IMR-90 (cell line): ENCODE data around the gene PKDCC. TPM values are rescaled to one million over a fixed set of nuclear protein-coding genes. Genes with fewer than 3 reads are reported as not detected.

Experiments
- ATAC-seq: fragments of 200-7000 bp; cut with Tn5 transposase; 2 replicates; pipeline ENCODE4 v1.9.1; 2020; ENCODE audit warnings: low read depth, mild to moderate bottlenecking, moderate library complexity
- BruUV-seq: library from RNA; stranded (reverse); fragments of 400-500 nt; replicated peaks from 2 replicates; lab custom pipeline; 2021; lab: Mats Ljungman, UMichigan
- CTCF ChIA-PET: fragments of 300-600 bp; formaldehyde crosslinking; extraction: SDS; loops from one replicate; lab custom pipeline; 2021; ENCODE audit warnings: antibody characterized with exemption; lab: Yijun Ruan, JAX
- POLR2A ChIA-PET: fragments of 300-600 bp; sonication (Branson Sonifier 250); formaldehyde crosslinking; loops from one replicate; lab custom pipeline; 2022; ENCODE audit warnings: antibody characterized with exemption; ENCODE audit not compliant: unreplicated experiment; lab: Charles Lee
- DNase-seq: peaks from one replicate; pipeline ENCODE4 v3.0.0; 2013
- H2AFZ ChIP-seq: replicated peaks from 2 replicates; pipeline ENCODE3; 2013; ENCODE audit warnings: low read length, mild to moderate bottlenecking; ENCODE audit not compliant: poor library complexity
- H2AK5ac ChIP-seq: 2 replicates; pipeline ENCODE4 v1.6.1; 2013; ENCODE audit warnings: low read depth, low read length, inconsistent platforms
- H2AK9ac ChIP-seq: replicated peaks from 2 replicates; pipeline ENCODE3; 2013; ENCODE audit warnings: mild to moderate bottlenecking, low read depth, low read length, moderate library complexity; ENCODE audit not compliant: poor library complexity
- H2BK120ac ChIP-seq: 2 replicates; pipeline ENCODE4 v1.6.1; 2013; ENCODE audit warnings: low read depth, low read length, inconsistent platforms
- H2BK15ac ChIP-seq: 3 replicates; pipeline ENCODE4 v1.6.1; 2013; ENCODE audit warnings: low read depth, low read length, inconsistent platforms
- H2BK20ac ChIP-seq: 2 replicates; pipeline ENCODE4 v1.6.1; 2013; ENCODE audit warnings: low read depth, mild to moderate bottlenecking, inconsistent platforms, low read length, moderate library complexity
- H2BK5ac ChIP-seq: 2 replicates; pipeline ENCODE4 v1.6.1; 2013; ENCODE audit warnings: mild to moderate bottlenecking, low read depth, low read length, inconsistent platforms; ENCODE audit not compliant: poor library complexity, severe bottlenecking
- H3K14ac ChIP-seq: replicated peaks from 2 replicates; pipeline ENCODE4 v1.6.1; 2013; ENCODE audit warnings: low read depth, low read length, inconsistent platforms
- H3K18ac ChIP-seq: 2 replicates; pipeline ENCODE4 v1.6.1; 2013; ENCODE audit warnings: low read depth, low read length, control low read depth
- H3K23ac ChIP-seq: 2 replicates; pipeline ENCODE4 v1.6.1; 2013; ENCODE audit warnings: low read depth, low read length, inconsistent platforms
- H3K27ac ChIP-seq: 2 replicates; pipeline ENCODE4 v1.5.1; 2013; ENCODE audit warnings: mild to moderate bottlenecking, control low read depth, low read length; ENCODE audit not compliant: insufficient read depth
- H3K27me3 ChIP-seq: 2 replicates; pipeline ENCODE4 v1.6.1; 2013; ENCODE audit warnings: low read length; ENCODE audit not compliant: control insufficient read depth, insufficient read depth
- H3K36me3 ChIP-seq: 2 replicates; pipeline ENCODE4 v1.6.1; 2013; ENCODE audit warnings: low read length, mixed read lengths; ENCODE audit not compliant: control insufficient read depth, insufficient read depth
- H3K4ac ChIP-seq: 2 replicates; pipeline ENCODE4 v1.6.1; 2013; ENCODE audit warnings: low read depth, low read length, inconsistent platforms
- H3K4me1 ChIP-seq: 2 replicates; pipeline ENCODE4 v1.6.1; 2013; ENCODE audit warnings: low read length, mixed read lengths; ENCODE audit not compliant: control insufficient read depth, insufficient read depth
- H3K4me2 ChIP-seq: 2 replicates; pipeline ENCODE4 v1.6.1; 2013; ENCODE audit warnings: low read depth, mild to moderate bottlenecking, control low read depth, low read length, moderate library complexity
- H3K4me3 ChIP-seq: 2 replicates; pipeline ENCODE4 v1.5.1; 2013; ENCODE audit warnings: low read depth, mild to moderate bottlenecking, control low read depth, low read length, moderate library complexity; ENCODE audit not compliant: insufficient read depth
- H3K56ac ChIP-seq: 2 replicates; pipeline ENCODE4 v1.6.1; 2013; ENCODE audit warnings: low read length, inconsistent platforms; ENCODE audit not compliant: insufficient read depth; ENCODE audit errors: extremely low read depth
- H3K79me1 ChIP-seq, 2 experiments: 2 replicates each; pipeline ENCODE4 v1.6.1; 2013; ENCODE audit warnings: low read length in 2 of 2, inconsistent platforms in 1 of 2, low read depth in 1 of 2
- H3K9ac ChIP-seq: 2 replicates; pipeline ENCODE4 v1.6.1; 2013; ENCODE audit warnings: low read depth, low read length, control low read depth
- H3K9me1 ChIP-seq: 2 replicates; pipeline ENCODE4 v1.6.1; 2013; ENCODE audit warnings: low read length, inconsistent platforms; ENCODE audit not compliant: insufficient read depth
- H3K9me3 ChIP-seq: 2 replicates; pipeline ENCODE4 v1.6.1; 2013; ENCODE audit warnings: low read length; ENCODE audit not compliant: control insufficient read depth, insufficient read depth
- H4K20me1 ChIP-seq: 2 replicates; pipeline ENCODE4 v1.6.1; 2013; ENCODE audit warnings: low read length, inconsistent platforms; ENCODE audit not compliant: insufficient read depth
- H4K5ac ChIP-seq: 2 replicates; pipeline ENCODE4 v1.6.1; 2013; ENCODE audit warnings: mild to moderate bottlenecking, low read depth, low read length, control low read depth
- H4K8ac ChIP-seq, 2 experiments: 2 replicates each; pipeline ENCODE4 v1.6.1; 2013; ENCODE audit warnings: low read depth in 2 of 2, low read length in 2 of 2, control low read depth in 1 of 2, inconsistent platforms in 1 of 2
- H4K91ac ChIP-seq: 2 replicates; pipeline ENCODE4 v1.6.1; 2013; ENCODE audit warnings: low read depth, low read length, inconsistent platforms; ENCODE audit not compliant: insufficient read depth
- BHLHE40 ChIP-seq: fragments of 150-350 bp; IDR thresholded peaks from 2 replicates; pipeline ENCODE4 v1.6.1; 2016; ENCODE audit warnings: mild to moderate bottlenecking, low read depth, low read length
- CEBPB ChIP-seq: IDR thresholded peaks from 2 replicates; pipeline ENCODE4 v1.6.1; 2012; ENCODE audit warnings: low read depth, low read length, improper control_type of control experiment
- CHD1 ChIP-seq: IDR thresholded peaks from 2 replicates; pipeline ENCODE4 v1.6.1; 2012; ENCODE audit warnings: low read depth, low read length, improper control_type of control experiment
- FOS ChIP-seq: fragments of 150-350 bp; IDR thresholded peaks from 2 replicates; pipeline ENCODE4 v1.6.1; 2016; ENCODE audit warnings: low read depth, low read length
- MAFK ChIP-seq: IDR thresholded peaks from 2 replicates; pipeline ENCODE4 v1.6.1; 2012; ENCODE audit warnings: low read depth, low read length, improper control_type of control experiment
- MAZ ChIP-seq: IDR thresholded peaks from 2 replicates; pipeline ENCODE4 v1.6.1; 2012; ENCODE audit warnings: low read depth, mild to moderate bottlenecking, low read length, improper control_type of control experiment, moderate library complexity, borderline replicate concordance
- MXI1 ChIP-seq: IDR thresholded peaks from 2 replicates; pipeline ENCODE4 v1.6.1; 2012; ENCODE audit warnings: low read depth, mild to moderate bottlenecking, low read length, moderate library complexity, borderline replicate concordance
- POLR2A ChIP-seq: IDR thresholded peaks from 2 replicates; pipeline ENCODE4 v1.6.1; 2012; ENCODE audit warnings: mild to moderate bottlenecking, low read depth, low read length
- RAD21 ChIP-seq: IDR thresholded peaks from 2 replicates; pipeline ENCODE4 v1.6.1; 2012; ENCODE audit warnings: low read length, improper control_type of control experiment
- RCOR1 ChIP-seq: IDR thresholded peaks from 2 replicates; pipeline ENCODE4 v1.6.1; 2012; ENCODE audit warnings: mild to moderate bottlenecking, low read length, improper control_type of control experiment; ENCODE audit not compliant: insufficient replicate concordance
- RFX5 ChIP-seq: IDR thresholded peaks from 2 replicates; pipeline ENCODE4 v1.8.0; 2012; ENCODE audit warnings: low read depth, mild to moderate bottlenecking, low read length, moderate library complexity
- SMC3 ChIP-seq: fragments of 150-350 bp; IDR thresholded peaks from 2 replicates; pipeline ENCODE4 v1.6.1; 2016; ENCODE audit warnings: low read depth, mild to moderate bottlenecking, antibody characterized with exemption, low read length, moderate library complexity
- WGBS, 2 experiments: methylation state at CpG; one replicate each; pipeline versions ENCODE4 v1.1.5 to v1.1.7; 2013; ENCODE audit warnings: missing lambda C conversion rate in 2 of 2; ENCODE audit not compliant: insufficient read length in 1 of 2; ENCODE audit errors: extremely low coverage in 2 of 2; 5-methylcytosine and 5-hydroxymethylcytosine counted together
- dilution Hi-C: fragments of 300-500 bp; cut with HindIII; formaldehyde crosslinking; loops from one replicate; pipeline ENCODE4 v1.14.3; 2018; ENCODE audit warnings: low sequenced_read_pairs; ENCODE audit not compliant: unreplicated experiment
- in situ Hi-C: fragments of 300-500 bp; cut with MboI; formaldehyde crosslinking; loops from 3 replicates; pipeline ENCODE4 v1.14.3; 2019; ENCODE audit warnings: low sequenced_read_pairs, inconsistent platforms, mixed read lengths
- intact Hi-C: fragments of 100-400 bp; cut with micrococcal nuclease; formaldehyde crosslinking; loops from 2 replicates; pipeline ENCODE4 v1.10.0; 2022
- polyA plus RNA-seq, 3 experiments: library from polyadenylated mRNA; depleted of rRNA; stranded (reverse); fragments of >200 nt; gene quantifications; 2 replicates each; pipeline ENCODE4 v1.2.3, GENCODE V29; 2012; ENCODE audit warnings: low replicate concordance in 1 of 3
- total RNA-seq: library from RNA; depleted of rRNA; stranded (reverse); fragments of >200 nt; gene quantifications from 2 replicates; pipeline ENCODE4 v1.2.3, GENCODE V29; 2012
- TF ChIP-seq, protein P1 (sequence below): fragments of 150-350 bp; IDR thresholded peaks from 2 replicates; pipeline ENCODE4 v1.6.1; 2016; ENCODE audit warnings: low read depth, mild to moderate bottlenecking, low read length, moderate library complexity, borderline replicate concordance

The PKDCC gene
- total and polyA plus RNA-seq, 2 of the 4 experiments (the other 2 are of a cell fraction), result 55.6 to 95.7 TPM

DNA sequence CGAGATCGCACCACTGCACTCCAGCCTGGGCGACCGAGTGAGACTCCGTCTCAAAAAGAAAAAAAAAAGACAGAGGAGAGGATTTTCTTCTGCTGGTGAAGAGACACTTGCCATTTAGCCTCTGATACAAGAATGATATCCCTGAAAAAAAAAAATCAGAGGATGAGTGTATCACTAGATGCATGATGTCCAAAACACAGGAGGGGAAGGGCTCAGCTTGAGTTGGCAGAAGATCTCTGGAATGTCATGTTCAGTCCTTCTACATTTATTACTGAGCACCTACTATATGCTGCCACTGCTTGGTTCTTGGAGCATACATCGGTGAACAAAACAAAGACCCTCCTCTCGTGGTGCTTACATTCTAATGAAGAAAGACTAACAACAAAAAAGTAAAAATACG, 10.9 kb upstream of the PKDCC start:
- no peak overlapping the region for H3K56ac ChIP-seq
- no peaks in the 10 kb centered on the region for H3K9me3 ChIP-seq
- no peak overlapping the region for H4K8ac ChIP-seq
- H2BK15ac ChIP-seq, result no peak overlapping the region
- H3K4ac ChIP-seq, result no peak overlapping the region
- in situ Hi-C loops, result no loop called here
- intact Hi-C loops, result no loop called here
- no peak for DNase-seq
- peaks cover 20% of the 10 kb centered on the region for H3K27me3 ChIP-seq
- H3K9ac ChIP-seq, result no peak overlapping the region
- no peaks in the 10 kb centered on the region for H3K79me1 ChIP-seq
- no peak overlapping the region for H3K4me2 ChIP-seq
- no peaks in the 10 kb centered on the region for H3K9me1 ChIP-seq
- no peak overlapping the region for H3K23ac ChIP-seq
- WGBS, 2 experiments, result no CpG with 5 or more reads among the region's 8 CpGs
- no peaks in the 10 kb centered on the region for H3K4me1 ChIP-seq
- H2AK9ac ChIP-seq, result no peak overlapping the region
- no peak overlapping the region for H4K5ac ChIP-seq
- H3K14ac ChIP-seq, result no peak overlapping the region
- no peak overlapping the region for H2BK120ac ChIP-seq
- H2BK20ac ChIP-seq, result no peak overlapping the region
- dilution Hi-C loops, result no loop called here
- H3K18ac ChIP-seq, result no peak overlapping the region
- H3K36me3 ChIP-seq, result no peaks in the 10 kb centered on the region
- ATAC-seq, result no peak
- H2AFZ ChIP-seq, result no peak overlapping the region
- H2AK5ac ChIP-seq, result no peak overlapping the region
- TF ChIP-seq MXI1, result no peak
- TF ChIP-seq RFX5, result no peak
- no peak for TF ChIP-seq MAFK
- TF ChIP-seq FOS, result no peak
- no peak for TF ChIP-seq RAD21
- TF ChIP-seq, protein P1, sequence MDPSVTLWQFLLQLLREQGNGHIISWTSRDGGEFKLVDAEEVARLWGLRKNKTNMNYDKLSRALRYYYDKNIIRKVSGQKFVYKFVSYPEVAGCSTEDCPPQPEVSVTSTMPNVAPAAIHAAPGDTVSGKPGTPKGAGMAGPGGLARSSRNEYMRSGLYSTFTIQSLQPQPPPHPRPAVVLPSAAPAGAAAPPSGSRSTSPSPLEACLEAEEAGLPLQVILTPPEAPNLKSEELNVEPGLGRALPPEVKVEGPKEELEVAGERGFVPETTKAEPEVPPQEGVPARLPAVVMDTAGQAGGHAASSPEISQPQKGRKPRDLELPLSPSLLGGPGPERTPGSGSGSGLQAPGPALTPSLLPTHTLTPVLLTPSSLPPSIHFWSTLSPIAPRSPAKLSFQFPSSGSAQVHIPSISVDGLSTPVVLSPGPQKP, result no peak
- TF ChIP-seq SMC3, result no peak
- TF ChIP-seq CHD1, result no peak
- no peak for TF ChIP-seq POLR2A
- TF ChIP-seq BHLHE40, result no peak
- no peak for TF ChIP-seq RCOR1
- no peak for TF ChIP-seq CEBPB
- no peak for TF ChIP-seq MAZ
- ChIA-PET CTCF (no interaction called here), POLR2A (no interaction called here)
- H4K20me1 ChIP-seq, result no peaks in the 10 kb centered on the region
- H3K27ac ChIP-seq, result no peak overlapping the region
- no peak overlapping the region for H4K91ac ChIP-seq
- H3K4me3 ChIP-seq, result no peak overlapping the region
- no peak overlapping the region for H2BK5ac ChIP-seq
- BruUV-seq, result no TSS peak
